ENCODE measurements around the gene GSX1. TPM values are rescaled to one million over a fixed set of nuclear protein-coding genes. Genes with fewer than 3 reads are reported as not detected.

Gene GSX1
- total RNA-seq, 1 donor from 2014 or later: not detected

DNA sequence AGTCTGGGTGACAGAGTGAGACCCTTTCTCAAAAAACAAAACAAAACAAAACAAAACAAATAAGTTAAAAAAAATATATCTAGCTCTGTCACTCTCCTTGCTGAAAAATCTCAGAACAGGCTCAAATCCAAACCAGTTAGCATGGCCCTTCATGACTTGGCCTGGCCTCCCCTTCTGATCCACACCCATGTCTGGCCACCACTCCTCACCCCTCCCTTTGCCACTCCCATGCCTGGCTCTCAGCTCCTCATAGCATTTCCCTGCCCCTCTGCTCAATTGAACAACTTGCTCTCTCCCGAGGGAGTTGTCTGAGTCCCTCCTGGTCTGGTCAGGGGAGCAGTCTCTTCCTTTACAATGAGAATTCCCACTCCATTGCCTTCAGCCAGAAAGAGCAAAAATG, 4.0 kb upstream of the GSX1 start:
- peaks cover 69% of the 10 kb centered on the region for H3K27me3 Mint-ChIP-seq (ENCODE audit: insufficient read depth)
- intact Hi-C loops (cut with micrococcal nuclease): no loop called here

DNA sequence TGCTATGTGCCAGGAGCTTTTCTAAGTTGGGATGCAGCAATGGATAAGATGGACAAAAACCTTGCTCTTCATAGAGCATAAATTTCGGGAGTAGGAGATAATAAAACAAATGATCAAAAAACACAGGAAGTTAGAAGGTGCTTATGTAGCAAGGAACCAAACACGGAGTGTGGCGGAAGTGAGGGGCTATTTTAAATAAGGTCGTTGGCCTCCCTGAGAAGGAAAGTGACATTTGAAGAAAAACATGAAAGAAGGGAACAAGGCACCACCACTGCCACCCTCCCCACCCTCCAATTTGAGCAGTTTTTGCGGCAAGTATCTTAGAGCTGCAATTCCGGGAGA, 3.2 kb upstream of the GSX1 start:
- H3K4me3 Mint-ChIP-seq: no peak overlapping the region
- peaks cover 3% of the 10 kb centered on the region for H3K36me3 Mint-ChIP-seq (ENCODE audit: low read depth)
- peaks cover 69% of the 10 kb centered on the region for H3K27me3 Mint-ChIP-seq (ENCODE audit: insufficient read depth)
- H3K9me3 Mint-ChIP-seq: no peaks in the 10 kb centered on the region
- no peak for DNase-seq (ENCODE audit: low spot score)
- H3K27ac Mint-ChIP-seq: peak overlapping the region; percentile 37
- peaks cover 23% of the 10 kb centered on the region for H3K4me1 Mint-ChIP-seq (ENCODE audit: low read depth)
- intact Hi-C loops (cut with micrococcal nuclease): no loop called here

More for the DNA sequence above, 4.0 kb upstream of the GSX1 start:
- peaks cover 23% of the 10 kb centered on the region for H3K4me1 Mint-ChIP-seq (ENCODE audit: low read depth)
- H3K4me3 Mint-ChIP-seq: no peak overlapping the region
- H3K9me3 Mint-ChIP-seq: no peaks in the 10 kb centered on the region
- H3K27ac Mint-ChIP-seq: no peak overlapping the region
- DNase-seq (ENCODE audit: low spot score): no peak
- peaks cover 3% of the 10 kb centered on the region for H3K36me3 Mint-ChIP-seq (ENCODE audit: low read depth)

DNA sequence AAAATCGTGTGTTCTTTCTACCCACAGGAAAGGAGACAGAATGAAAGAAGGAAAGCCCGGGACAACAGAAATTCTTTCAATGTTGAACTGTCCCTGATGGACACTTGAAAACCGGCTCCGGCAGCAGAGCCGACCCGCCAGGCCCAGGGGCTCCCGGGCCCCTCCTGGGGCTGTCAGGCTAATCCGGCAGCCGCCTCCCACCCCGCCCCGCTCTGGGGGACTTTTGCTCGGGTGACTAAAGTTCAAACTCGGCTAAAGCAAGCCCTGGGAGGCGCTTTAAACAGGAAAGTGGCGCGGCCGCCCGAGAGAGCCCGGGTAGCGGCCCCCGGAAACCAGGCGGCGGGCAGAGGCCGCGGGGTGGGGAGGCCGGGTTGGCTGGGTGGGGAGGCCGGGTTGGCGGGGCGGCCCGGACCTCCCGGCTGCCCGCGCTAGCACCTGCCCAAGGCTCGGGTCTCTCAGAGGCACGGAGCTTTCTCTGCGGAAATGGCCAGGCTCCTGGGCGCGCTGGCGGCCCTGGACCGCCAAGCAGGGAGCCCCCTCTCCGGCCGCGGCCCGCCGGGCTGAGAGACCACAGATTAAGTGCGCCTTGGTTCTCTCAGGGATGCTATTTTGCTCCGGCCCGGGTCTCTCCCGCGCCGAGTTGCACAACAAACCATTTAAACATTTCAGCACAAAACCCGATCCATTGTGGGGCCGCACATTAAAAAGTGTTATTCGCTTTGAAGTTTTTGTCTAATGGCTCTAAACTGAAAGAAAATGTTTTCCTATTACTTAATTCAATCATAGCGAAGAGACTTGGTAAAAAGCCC, 2.6 kb upstream of the GSX1 start:
- Mint-ChIP-seq H3K9me3 (no peaks in the 10 kb centered on the region), H3K4me3 (no peak overlapping the region), H3K36me3 (ENCODE audit: low read depth) (peaks cover 3% of the 10 kb centered on the region), H3K27ac (no peak overlapping the region), H3K27me3 (ENCODE audit: insufficient read depth) (peaks cover 72% of the 10 kb centered on the region), H3K4me1 (ENCODE audit: low read depth) (peaks cover 23% of the 10 kb centered on the region)
- DNase-seq (ENCODE audit: low spot score): no peak
- intact Hi-C loops (cut with micrococcal nuclease): loop anchor here (5.0 kb wide), 1 partner anchor 178 kb away; the partner anchor contains the start of gene CDX2

DNA sequence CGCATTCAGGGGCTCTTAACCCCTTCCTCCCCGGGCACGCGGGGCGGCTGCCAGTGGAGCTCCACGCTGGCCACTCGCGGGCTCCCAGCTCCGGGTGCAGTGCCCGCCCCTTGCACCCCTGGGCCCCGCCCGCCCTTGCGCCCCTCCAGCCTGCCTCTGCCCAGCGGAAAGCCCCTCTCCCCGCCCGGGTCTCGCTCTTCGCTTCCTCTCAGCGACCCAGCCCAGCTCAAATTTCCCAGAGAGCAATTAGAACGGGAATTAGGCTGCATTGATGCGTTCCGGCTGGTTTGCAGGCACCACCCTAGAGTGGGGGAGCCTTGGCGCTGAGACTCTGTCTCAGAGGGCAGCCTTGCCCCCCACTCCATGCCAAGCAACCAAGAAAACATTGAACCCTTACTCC, 1.8 kb upstream of the GSX1 start:
- H3K36me3 Mint-ChIP-seq (ENCODE audit: low read depth): peaks cover 3% of the 10 kb centered on the region
- H3K4me3 Mint-ChIP-seq: no peak overlapping the region

DNA sequence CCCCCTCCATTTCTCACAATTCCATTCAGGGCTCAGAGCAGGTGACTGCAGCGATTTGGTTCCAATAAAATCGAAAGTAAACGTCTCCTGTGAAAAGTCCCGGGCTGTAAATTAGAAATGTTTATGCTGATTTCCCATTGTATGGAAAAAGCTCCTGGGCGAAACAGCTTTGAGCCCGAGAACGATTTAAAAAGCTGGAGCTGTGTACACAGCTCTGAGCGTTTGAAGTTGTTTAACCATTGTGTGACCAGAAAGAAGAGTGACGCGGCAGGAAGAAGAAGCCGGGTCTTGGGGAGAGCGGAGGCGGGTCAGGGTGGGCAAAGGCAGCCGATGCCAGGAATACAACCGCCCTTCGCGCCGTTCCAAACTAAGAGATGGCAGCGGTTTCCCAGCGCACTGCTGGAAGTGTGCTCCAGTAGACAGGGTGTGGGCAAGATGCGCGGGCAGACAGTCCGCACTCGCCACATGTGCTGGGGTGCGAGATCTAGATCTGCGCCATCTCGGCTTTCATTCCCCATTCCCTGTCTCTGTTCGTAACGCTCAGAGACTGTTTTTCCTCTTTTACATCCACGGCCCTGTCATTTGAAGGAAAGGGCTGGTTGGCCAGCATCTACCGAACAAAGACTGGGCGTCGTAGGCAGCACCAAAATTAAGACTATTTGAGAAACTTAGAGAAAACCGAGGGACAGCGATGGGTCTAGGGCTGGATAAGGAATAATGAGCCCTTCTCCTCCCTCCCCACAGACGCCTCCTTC, 960 bp upstream of the GSX1 start:
- peak overlapping the region; percentile 71 for H3K4me3 Mint-ChIP-seq
- H3K27me3 Mint-ChIP-seq (ENCODE audit: insufficient read depth): peaks cover 76% of the 10 kb centered on the region
- intact Hi-C loops (cut with micrococcal nuclease): loop anchor here (5.0 kb wide), 1 partner anchor 176 kb away; the partner anchor contains the start of gene CDX2
- H3K27ac Mint-ChIP-seq: no peak overlapping the region
- H3K36me3 Mint-ChIP-seq (ENCODE audit: low read depth): peaks cover 3% of the 10 kb centered on the region
- H3K9me3 Mint-ChIP-seq: no peaks in the 10 kb centered on the region
- H3K4me1 Mint-ChIP-seq (ENCODE audit: low read depth): peaks cover 23% of the 10 kb centered on the region
- DNase-seq (ENCODE audit: low spot score): no peak

More for the DNA sequence above, 1.8 kb upstream of the GSX1 start:
- no peak for DNase-seq (ENCODE audit: low spot score)
- intact Hi-C loops (cut with micrococcal nuclease): loop anchor here (5.0 kb wide), 1 partner anchor 177 kb away; the partner anchor contains the start of gene CDX2
- H3K9me3 Mint-ChIP-seq: no peaks in the 10 kb centered on the region
- H3K27ac Mint-ChIP-seq: no peak overlapping the region
- H3K4me1 Mint-ChIP-seq (ENCODE audit: low read depth): peaks cover 23% of the 10 kb centered on the region
- peaks cover 70% of the 10 kb centered on the region for H3K27me3 Mint-ChIP-seq (ENCODE audit: insufficient read depth)

DNA sequence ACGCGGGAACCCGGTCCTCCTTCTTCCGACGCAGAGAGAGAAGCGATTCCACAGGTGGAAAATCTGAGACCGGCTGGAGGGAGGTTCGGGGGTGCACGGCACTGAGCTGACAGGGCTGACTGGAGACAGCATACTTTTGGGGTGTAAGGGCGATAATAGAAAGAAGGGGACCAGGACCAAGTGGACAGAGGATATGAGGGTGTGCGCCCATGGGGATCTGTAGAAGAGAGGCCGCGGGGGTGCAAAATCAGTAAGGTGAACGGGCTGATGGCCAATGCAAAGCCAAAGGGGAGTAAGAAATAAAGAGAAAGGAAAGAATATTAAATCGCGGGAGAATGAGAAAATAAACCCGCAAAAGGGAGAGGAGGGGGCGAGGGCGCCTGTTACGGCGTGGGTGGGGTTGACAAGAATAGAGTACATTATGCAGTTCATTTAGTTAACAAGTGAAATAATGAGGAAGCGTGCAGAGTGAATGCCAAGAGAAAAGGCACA, 336 bp upstream of the GSX1 start:
- no peak for DNase-seq (ENCODE audit: low spot score)
- Mint-ChIP-seq H3K27me3 (ENCODE audit: insufficient read depth) (peaks cover 76% of the 10 kb centered on the region), H3K27ac (peak overlapping the region; percentile 83), H3K4me1 (ENCODE audit: low read depth) (peaks cover 23% of the 10 kb centered on the region), H3K36me3 (ENCODE audit: low read depth) (peaks cover 3% of the 10 kb centered on the region), H3K4me3 (peak overlapping the region; percentile 33), H3K9me3 (no peaks in the 10 kb centered on the region)
- intact Hi-C loops (cut with micrococcal nuclease): loop anchor here (2.0 to 5.0 kb wide), 3 partner anchors 35 to 175 kb away; partner anchors contain the start of gene CDX2

DNA sequence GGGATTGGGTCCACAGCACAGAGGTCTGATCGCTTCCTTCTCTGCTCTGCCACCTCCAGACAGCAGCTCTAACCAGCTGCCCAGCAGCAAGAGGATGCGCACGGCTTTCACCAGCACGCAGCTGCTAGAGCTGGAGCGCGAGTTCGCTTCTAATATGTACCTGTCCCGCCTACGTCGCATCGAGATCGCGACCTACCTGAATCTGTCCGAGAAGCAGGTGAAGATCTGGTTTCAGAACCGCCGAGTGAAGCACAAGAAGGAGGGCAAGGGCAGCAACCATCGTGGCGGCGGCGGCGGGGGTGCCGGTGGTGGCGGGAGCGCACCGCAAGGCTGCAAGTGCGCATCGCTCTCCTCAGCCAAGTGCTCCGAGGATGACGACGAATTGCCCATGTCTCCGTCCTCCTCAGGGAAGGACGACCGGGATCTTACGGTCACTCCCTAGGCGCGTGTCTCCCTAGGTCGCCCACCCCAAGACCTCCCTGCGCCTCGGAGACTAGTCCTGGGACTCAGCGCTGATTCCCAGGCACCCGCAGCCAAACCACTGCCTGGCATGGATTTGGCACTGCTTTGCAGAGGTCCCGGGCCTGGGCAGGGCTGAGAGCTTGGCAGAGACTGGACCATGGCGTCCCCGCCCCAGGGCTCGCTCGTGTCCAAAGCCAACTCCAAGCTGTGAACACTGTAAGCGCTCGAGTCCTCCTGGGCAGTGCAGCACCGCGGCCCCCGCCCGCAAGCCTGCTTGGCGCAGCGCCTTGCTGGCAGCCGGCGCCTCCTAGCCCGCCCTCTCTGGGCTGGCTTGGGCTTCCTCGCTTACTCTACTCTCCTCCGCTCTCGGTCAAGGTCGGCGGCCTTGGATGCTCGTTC, 1.5 kb downstream of the GSX1 start:
- no peak for DNase-seq (ENCODE audit: low spot score)
- intact Hi-C loops (cut with micrococcal nuclease): loop anchor here (2.0 to 5.0 kb wide), 3 partner anchors 33 to 174 kb away; partner anchors contain the start of gene CDX2
- H3K27me3 Mint-ChIP-seq (ENCODE audit: insufficient read depth): peaks cover 77% of the 10 kb centered on the region
- H3K4me1 Mint-ChIP-seq (ENCODE audit: low read depth): peaks cover 23% of the 10 kb centered on the region
- no peak overlapping the region for H3K4me3 Mint-ChIP-seq
- peaks cover 3% of the 10 kb centered on the region for H3K36me3 Mint-ChIP-seq (ENCODE audit: low read depth)
- H3K9me3 Mint-ChIP-seq: no peaks in the 10 kb centered on the region
- no peak overlapping the region for H3K27ac Mint-ChIP-seq

DNA sequence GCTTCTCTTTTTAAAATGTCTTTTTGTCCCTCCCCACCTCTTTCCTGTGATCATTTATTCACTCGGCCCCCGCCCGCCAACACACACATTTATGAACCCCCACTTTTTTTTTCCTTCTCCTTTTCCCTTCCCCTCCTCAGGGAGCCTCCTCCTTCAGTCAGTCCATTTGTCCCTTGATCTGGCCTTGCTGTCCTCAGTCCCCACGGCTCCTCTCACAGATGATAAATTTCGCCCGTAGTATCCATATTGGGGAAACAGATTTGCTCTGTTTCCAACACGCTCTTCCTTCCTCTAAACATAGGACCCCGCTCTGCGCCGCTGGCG, 2.0 kb downstream of the GSX1 start:
- H3K27ac Mint-ChIP-seq: no peak overlapping the region
- H3K27me3 Mint-ChIP-seq (ENCODE audit: insufficient read depth): peaks cover 76% of the 10 kb centered on the region
- H3K9me3 Mint-ChIP-seq: no peaks in the 10 kb centered on the region
- intact Hi-C loops (cut with micrococcal nuclease): loop anchor here (5.0 kb wide), 1 partner anchor 173 kb away; the partner anchor contains the start of gene CDX2
- no peak overlapping the region for H3K4me3 Mint-ChIP-seq
- no peak for DNase-seq (ENCODE audit: low spot score)
- H3K4me1 Mint-ChIP-seq (ENCODE audit: low read depth): peaks cover 19% of the 10 kb centered on the region
- H3K36me3 Mint-ChIP-seq (ENCODE audit: low read depth): no peaks in the 10 kb centered on the region

DNA sequence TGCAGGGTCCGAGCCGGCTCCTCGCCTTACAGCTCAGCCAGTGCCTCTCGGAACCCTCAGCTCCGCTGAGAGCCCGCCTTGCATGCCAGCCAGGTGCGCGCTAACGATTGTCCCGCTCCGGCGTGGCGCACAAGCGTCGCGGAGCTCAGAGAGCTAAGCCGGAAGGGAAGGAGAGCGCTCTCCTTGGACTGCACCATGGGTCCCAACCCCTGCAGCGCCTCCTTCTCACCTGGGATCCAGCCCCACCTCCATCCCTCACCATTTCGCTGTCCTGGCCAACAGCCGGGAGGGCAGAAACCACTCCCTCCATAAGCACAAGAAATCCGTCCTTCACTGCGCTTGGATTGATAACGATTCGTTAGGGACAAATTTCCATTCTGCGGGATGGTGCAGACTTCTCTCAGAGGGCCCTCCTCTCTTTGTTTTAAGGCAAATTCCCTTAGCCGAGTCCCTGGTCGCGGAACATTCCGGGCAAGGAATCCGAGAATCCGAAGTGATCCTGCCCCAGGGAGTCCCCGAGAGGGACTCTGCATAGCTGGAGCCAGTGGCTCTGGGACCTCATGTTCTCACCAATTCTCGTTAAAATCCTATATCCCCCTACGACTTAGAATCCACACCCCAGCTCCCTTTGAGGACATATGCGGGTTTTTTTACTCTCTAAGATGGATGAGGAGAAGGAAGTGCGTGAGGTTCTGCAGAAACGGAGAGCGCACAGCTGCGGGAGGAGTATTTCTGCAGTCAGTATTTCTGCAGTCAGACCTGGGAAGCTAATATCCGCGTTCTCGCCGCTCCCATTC, 2.8 kb downstream of the GSX1 start:
- no peaks in the 10 kb centered on the region for H3K9me3 Mint-ChIP-seq
- intact Hi-C loops (cut with micrococcal nuclease): loop anchor here (5.0 kb wide), 1 partner anchor 172 kb away; the partner anchor contains the start of gene CDX2
- H3K27ac Mint-ChIP-seq: no peak overlapping the region
- peaks cover 18% of the 10 kb centered on the region for H3K4me1 Mint-ChIP-seq (ENCODE audit: low read depth)
- no peak for DNase-seq (ENCODE audit: low spot score)
- H3K36me3 Mint-ChIP-seq (ENCODE audit: low read depth): no peaks in the 10 kb centered on the region
- H3K27me3 Mint-ChIP-seq (ENCODE audit: insufficient read depth): peaks cover 77% of the 10 kb centered on the region
- H3K4me3 Mint-ChIP-seq: no peak overlapping the region

DNA sequence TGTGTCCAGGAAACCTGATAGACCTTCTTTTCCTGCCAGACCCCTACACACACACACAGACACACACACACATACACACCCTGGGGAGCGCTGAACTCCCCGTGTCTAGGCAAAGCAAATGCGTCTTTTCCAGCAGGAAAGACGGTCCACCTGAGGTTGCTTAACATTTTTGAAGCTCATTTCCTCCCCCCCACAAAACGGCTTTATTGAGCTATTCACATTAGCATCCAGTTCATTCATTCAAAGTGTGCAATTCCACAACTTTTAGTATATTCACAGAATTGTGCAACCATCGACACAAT, 3.4 kb downstream of the GSX1 start:
- H3K4me3 Mint-ChIP-seq: no peak overlapping the region
- H3K4me1 Mint-ChIP-seq (ENCODE audit: low read depth): peaks cover 16% of the 10 kb centered on the region
- no peaks in the 10 kb centered on the region for H3K9me3 Mint-ChIP-seq
- peaks cover 78% of the 10 kb centered on the region for H3K27me3 Mint-ChIP-seq (ENCODE audit: insufficient read depth)
- intact Hi-C loops (cut with micrococcal nuclease): no loop called here
- DNase-seq (ENCODE audit: low spot score): no peak
- no peaks in the 10 kb centered on the region for H3K36me3 Mint-ChIP-seq (ENCODE audit: low read depth)
- H3K27ac Mint-ChIP-seq: no peak overlapping the region

DNA sequence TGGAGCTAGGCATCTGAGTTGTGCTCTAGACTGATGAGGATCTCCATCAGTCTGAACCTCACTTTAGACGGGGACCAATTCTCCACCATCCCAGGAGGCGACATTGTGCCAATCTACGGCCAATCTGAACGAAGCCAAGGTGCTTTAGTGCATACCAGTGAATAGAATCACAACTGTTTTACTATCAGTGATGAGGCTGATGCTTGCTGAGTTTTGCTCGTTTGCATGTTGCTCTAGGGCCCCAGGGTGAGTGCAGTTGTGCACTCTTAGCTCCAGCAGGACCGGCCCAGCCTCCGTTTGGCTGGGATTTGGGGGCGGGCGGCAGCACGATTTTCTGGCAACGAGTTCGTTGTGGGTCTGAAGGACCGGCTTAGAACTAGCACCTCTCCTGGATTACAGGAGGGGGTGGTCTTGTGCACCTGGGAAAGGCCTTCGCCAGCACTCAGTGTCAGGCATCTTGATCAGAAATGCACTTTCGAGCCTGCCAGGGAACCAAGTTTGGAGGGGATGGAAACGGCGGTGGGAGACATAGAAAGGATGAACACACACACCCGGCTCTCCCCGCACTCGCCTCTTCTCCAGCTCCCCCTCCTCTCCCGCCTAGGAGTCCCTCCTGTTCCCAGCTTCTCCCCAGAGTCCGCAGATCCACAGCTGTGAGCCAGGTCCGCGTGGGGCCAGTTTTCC, 4.4 kb downstream of the GSX1 start:
- no peak overlapping the region for H3K4me3 Mint-ChIP-seq

More for the DNA sequence above, 4.4 kb downstream of the GSX1 start:
- intact Hi-C loops (cut with micrococcal nuclease): no loop called here
- Mint-ChIP-seq H3K9me3 (no peaks in the 10 kb centered on the region), H3K27ac (peak overlapping the region; percentile 6), H3K36me3 (ENCODE audit: low read depth) (no peaks in the 10 kb centered on the region), H3K4me1 (ENCODE audit: low read depth) (peaks cover 6% of the 10 kb centered on the region), H3K27me3 (ENCODE audit: insufficient read depth) (peaks cover 74% of the 10 kb centered on the region)
- no peak for DNase-seq (ENCODE audit: low spot score)
